NCI-H1105 (cell line): Measurements from ENCODE around the gene MARK3.

Experiments used
- DNase-seq: peaks from one replicate; lab custom pipeline; 2025; lab: John Stamatoyannopoulos, UW

Gene MARK3

GRCh38 chr14:103527408-103528145, 142.4 kb downstream of the MARK3 start:
- no peak for DNase-seq

GRCh38 chr14:103528146-103528586, 143.0 kb downstream of the MARK3 start:
- no peak for DNase-seq

GRCh38 chr14:103528587-103529382, 143.6 kb downstream of the MARK3 start, which contains the start of gene TRMT61A:
TSS of gene TRMT61A (plus strand) at chr14:103529196. CDS start at chr14:103529979, 783 bp downstream.
- peak; percentile 89 for DNase-seq

- DNase-seq = no peak
These were observed 144.5 kb downstream of the MARK3 start for GRCh38 chr14:103529383-103530365.

- no peak for DNase-seq
These were observed 145.2 kb downstream of the MARK3 start for GRCh38 chr14:103530390-103530789.

- no peak for DNase-seq
These were observed 145.6 kb downstream of the MARK3 start for GRCh38 chr14:103530831-103531230.

GRCh38 chr14:103531421-103532215, 146.4 kb downstream of the MARK3 start:
- no peak for DNase-seq

- DNase-seq = no peak
These were observed 147.3 kb downstream of the MARK3 start for GRCh38 chr14:103532216-103533136.

GRCh38 chr14:103533137-103533998, 148.2 kb downstream of the MARK3 start:
- DNase-seq = no peak

- DNase-seq = no peak
These were observed 148.9 kb downstream of the MARK3 start for GRCh38 chr14:103533999-103534575.

- no peak for DNase-seq
These were observed 149.4 kb downstream of the MARK3 start for GRCh38 chr14:103534576-103535061.

- DNase-seq = no peak
These were observed 150.1 kb downstream of the MARK3 start for GRCh38 chr14:103535081-103535890.

GRCh38 chr14:103535891-103536565, 150.8 kb downstream of the MARK3 start:
- DNase-seq = no peak

GRCh38 chr14:103536693-103537092, 151.5 kb downstream of the MARK3 start:
- no peak for DNase-seq

GRCh38 chr14:103537175-103537990, 152.2 kb downstream of the MARK3 start:
- DNase-seq = no peak
